ENCODE data around the gene UNC93A. TPM values are rescaled to one million over a fixed set of nuclear protein-coding genes. Genes with fewer than 3 reads are reported as not detected.

UNC93A gene
- total RNA-seq, 2 experiments from 2014 or later: not detected

DNA sequence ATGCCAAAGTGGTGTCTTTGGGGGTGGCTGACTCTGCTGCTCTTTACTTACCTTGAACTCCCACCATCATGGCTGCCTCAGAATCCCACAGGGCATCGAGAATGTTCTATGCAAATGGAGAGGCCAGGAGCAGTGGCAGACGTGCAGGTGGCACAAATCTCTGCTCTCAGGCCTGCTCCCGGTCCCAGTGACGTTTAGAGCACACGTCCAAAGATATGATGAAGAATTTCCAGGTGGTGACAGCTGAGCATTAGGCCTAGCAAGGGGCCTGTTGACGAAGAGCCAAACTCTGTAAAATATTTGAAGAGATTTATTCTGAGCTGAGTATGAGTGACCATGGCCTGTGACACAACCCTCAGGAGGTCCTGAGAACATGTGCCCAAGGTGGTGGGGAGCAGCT, 19.0 kb upstream of the UNC93A start:
- CTCF ChIA-PET (ENCODE audit: unreplicated experiment): no interaction called here
- BruUV-seq (replicated peaks): no TSS peak
- intact Hi-C loops (cut with micrococcal nuclease; ENCODE audit: unreplicated experiment): no loop called here

DNA sequence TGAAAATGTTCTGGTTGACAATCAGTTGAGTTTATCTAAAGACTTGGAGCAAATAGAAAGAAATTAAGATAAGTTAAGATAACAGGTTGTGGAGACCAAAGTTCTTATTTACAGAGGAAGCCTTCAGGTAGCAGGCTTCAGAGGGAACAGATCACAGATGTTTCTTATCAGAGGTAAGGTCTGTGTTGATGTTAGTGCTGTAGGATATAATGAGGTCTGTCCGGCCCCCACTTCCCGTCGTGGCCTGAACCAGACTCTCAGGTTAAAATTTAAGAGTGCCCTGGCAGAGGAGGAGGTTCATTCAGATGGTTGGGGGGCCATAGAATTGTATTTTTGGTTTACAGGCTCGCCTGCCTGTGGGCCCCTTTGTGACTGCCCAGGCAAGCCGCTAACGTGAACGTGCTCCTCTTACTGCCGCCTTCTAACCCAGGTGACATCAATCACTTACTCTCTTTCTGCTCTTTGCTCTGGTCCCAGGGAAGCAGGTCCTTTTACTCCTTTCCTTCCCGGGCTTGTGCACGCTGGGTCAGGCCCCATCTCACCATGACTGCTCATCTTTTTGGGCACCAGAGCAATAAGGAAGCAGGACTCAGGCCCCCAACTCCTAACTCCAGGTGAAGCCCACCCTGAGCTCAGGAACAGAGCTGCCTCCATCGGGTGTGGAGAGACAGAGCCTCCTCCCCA, 18.3 kb upstream of the UNC93A start:
- Histone ChIP-seq H3K4me1 (ENCODE audit: insufficient read depth, low read length, poor library complexity, severe bottlenecking) (no peaks in the 10 kb centered on the region), H3K27ac (ENCODE audit: low read depth, low read length, poor library complexity, severe bottlenecking) (no peak overlapping the region), H4K20me1 (ENCODE audit: insufficient read depth, low read length) (no peaks in the 10 kb centered on the region), H3K4me2 (ENCODE audit: low read length) (no peak overlapping the region), H3K79me2 (ENCODE audit: insufficient read depth, low read depth, low read length) (no peaks in the 10 kb centered on the region), H3K36me3 (ENCODE audit: insufficient read depth, low read length) (no peaks in the 10 kb centered on the region), H3K4me3 (ENCODE audit: low read depth, low read length, poor library complexity, severe bottlenecking) (no peak overlapping the region), H3K9me2 (ENCODE audit: insufficient read depth, low read length) (no peaks in the 10 kb centered on the region), H2AFZ (ENCODE audit: low read length) (no peak overlapping the region), H3K9me3 (ENCODE audit: low read length) (no peaks in the 10 kb centered on the region)
- no peak for TF ChIP-seq EZH2phosphoT487 (IDR thresholded peaks at IDR 0.05; ENCODE audit: borderline replicate concordance, low read depth, low read length)
- TF ChIP-seq, protein P1, sequence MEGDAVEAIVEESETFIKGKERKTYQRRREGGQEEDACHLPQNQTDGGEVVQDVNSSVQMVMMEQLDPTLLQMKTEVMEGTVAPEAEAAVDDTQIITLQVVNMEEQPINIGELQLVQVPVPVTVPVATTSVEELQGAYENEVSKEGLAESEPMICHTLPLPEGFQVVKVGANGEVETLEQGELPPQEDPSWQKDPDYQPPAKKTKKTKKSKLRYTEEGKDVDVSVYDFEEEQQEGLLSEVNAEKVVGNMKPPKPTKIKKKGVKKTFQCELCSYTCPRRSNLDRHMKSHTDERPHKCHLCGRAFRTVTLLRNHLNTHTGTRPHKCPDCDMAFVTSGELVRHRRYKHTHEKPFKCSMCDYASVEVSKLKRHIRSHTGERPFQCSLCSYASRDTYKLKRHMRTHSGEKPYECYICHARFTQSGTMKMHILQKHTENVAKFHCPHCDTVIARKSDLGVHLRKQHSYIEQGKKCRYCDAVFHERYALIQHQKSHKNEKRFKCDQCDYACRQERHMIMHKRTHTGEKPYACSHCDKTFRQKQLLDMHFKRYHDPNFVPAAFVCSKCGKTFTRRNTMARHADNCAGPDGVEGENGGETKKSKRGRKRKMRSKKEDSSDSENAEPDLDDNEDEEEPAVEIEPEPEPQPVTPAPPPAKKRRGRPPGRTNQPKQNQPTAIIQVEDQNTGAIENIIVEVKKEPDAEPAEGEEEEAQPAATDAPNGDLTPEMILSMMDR (conservative IDR thresholded peaks at IDR 0.05; ENCODE audit: low read length): no peak
- CTCF ChIA-PET (ENCODE audit: unreplicated experiment): no interaction called here
- intact Hi-C loops (cut with micrococcal nuclease; ENCODE audit: unreplicated experiment): no loop called here
- POLR2A ChIA-PET: no interaction called here
- BruUV-seq (replicated peaks): no TSS peak
- DNase-seq (ENCODE audit: low spot score): no peak

More for the DNA sequence above, 19.0 kb upstream of the UNC93A start:
- TF ChIP-seq, protein P1 (conservative IDR thresholded peaks at IDR 0.05; ENCODE audit: low read length): no peak
- TF ChIP-seq EZH2phosphoT487 (IDR thresholded peaks at IDR 0.05; ENCODE audit: borderline replicate concordance, low read depth, low read length): no peak
- Histone ChIP-seq H4K20me1 (ENCODE audit: insufficient read depth, low read length) (no peaks in the 10 kb centered on the region), H3K4me1 (ENCODE audit: insufficient read depth, low read length, poor library complexity, severe bottlenecking) (no peaks in the 10 kb centered on the region), H3K79me2 (ENCODE audit: insufficient read depth, low read depth, low read length) (no peaks in the 10 kb centered on the region), H3K4me2 (ENCODE audit: low read length) (no peak overlapping the region), H3K27ac (ENCODE audit: low read depth, low read length, poor library complexity, severe bottlenecking) (no peak overlapping the region), H3K4me3 (ENCODE audit: low read depth, low read length, poor library complexity, severe bottlenecking) (no peak overlapping the region), H3K9me2 (ENCODE audit: insufficient read depth, low read length) (no peaks in the 10 kb centered on the region), H2AFZ (ENCODE audit: low read length) (no peak overlapping the region), H3K36me3 (ENCODE audit: insufficient read depth, low read length) (no peaks in the 10 kb centered on the region), H3K9me3 (ENCODE audit: low read length) (no peaks in the 10 kb centered on the region)
- DNase-seq (ENCODE audit: low spot score): no peak
- POLR2A ChIA-PET: no interaction called here

DNA sequence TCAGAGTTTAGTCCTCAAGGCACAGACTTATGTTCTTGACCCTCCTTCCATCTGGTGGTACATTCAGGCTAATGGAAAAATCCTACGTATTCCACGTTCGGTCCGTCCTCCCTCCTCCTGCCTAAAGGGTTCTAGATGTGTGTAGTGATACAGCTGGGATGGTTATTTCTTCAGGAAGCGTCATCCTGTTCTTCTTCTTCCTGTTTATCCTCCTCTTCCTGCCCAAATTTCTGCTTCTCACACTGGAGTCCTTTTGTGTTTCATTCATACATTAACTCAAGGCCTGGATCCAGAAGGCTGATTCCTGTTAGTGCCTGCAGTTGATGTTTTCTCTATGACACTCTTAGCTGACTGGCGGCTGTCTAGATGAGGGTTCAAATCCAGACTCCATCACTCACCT, 16.8 kb upstream of the UNC93A start:
- intact Hi-C loops (cut with micrococcal nuclease; ENCODE audit: unreplicated experiment): no loop called here
- no TSS peak for BruUV-seq (replicated peaks)
- H3K27ac ChIP-seq (ENCODE audit: low read depth, low read length, poor library complexity, severe bottlenecking): no peak overlapping the region
- no peaks in the 10 kb centered on the region for H3K9me2 ChIP-seq (ENCODE audit: insufficient read depth, low read length)
- H3K36me3 ChIP-seq (ENCODE audit: insufficient read depth, low read length): no peaks in the 10 kb centered on the region
- H3K4me1 ChIP-seq (ENCODE audit: insufficient read depth, low read length, poor library complexity, severe bottlenecking): no peaks in the 10 kb centered on the region
- no peak for DNase-seq (ENCODE audit: low spot score)
- H3K79me2 ChIP-seq (ENCODE audit: insufficient read depth, low read depth, low read length): no peaks in the 10 kb centered on the region
- POLR2A ChIA-PET: interaction anchor here (0.6 to 0.9 kb wide), 2 partner anchors 30 to 486 kb away, joined by 3 read pairs; no protein-coding TSS in a partner anchor
- H2AFZ ChIP-seq (ENCODE audit: low read length): no peak overlapping the region
- no peaks in the 10 kb centered on the region for H3K9me3 ChIP-seq (ENCODE audit: low read length)
- H4K20me1 ChIP-seq (ENCODE audit: insufficient read depth, low read length): no peaks in the 10 kb centered on the region
- TF ChIP-seq, protein P1 (conservative IDR thresholded peaks at IDR 0.05; ENCODE audit: low read length): no peak
- no peak for TF ChIP-seq EZH2phosphoT487 (IDR thresholded peaks at IDR 0.05; ENCODE audit: borderline replicate concordance, low read depth, low read length)
- no peak overlapping the region for H3K4me3 ChIP-seq (ENCODE audit: low read depth, low read length, poor library complexity, severe bottlenecking)
- CTCF ChIA-PET (ENCODE audit: unreplicated experiment): no interaction called here
- H3K4me2 ChIP-seq (ENCODE audit: low read length): no peak overlapping the region
